ENCODE measurements around the gene SPTLC1.
"Not testable (repeated sequence)": the region's sequence is repeated elsewhere in the genome, so short reads cannot be mapped to it uniquely, and the experiment has no call there.

SPTLC1 gene

DNA sequence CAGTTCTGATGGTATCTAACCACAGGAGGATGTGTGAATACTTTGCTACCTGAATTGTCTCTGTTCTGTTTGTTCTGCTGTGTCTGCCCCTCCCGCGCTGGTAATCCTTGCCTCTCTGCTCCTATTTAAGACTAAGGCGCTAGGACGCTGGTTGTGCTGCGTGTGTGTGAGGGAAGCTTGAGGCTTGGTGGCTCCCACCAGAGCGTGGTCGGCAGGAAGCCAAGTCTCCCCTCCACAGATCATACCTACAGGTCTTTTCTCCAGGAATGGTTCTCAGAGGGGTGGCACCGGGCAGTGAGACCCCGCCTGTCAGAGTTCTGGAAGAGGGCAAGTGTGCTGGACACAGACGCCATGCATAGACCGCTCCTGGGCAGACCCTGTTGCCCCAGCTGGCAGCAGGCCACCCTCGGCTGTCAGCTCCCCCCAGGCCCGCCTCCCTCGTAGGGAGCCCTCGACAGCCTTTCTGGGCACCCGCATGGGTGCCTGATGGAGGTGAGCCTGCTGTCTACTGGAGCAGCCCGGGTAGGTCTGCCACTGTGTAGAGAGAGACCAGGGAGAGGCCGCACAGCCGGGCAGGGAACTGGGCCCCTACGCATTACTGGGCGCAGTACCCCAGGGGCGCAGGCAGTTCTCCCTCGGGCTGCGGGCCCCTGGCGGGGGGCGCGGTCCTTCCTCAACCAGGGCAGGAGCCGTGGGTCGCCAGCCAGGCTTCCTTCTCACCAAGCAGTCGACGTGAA, 111.7 kb downstream of the SPTLC1 start:
- POLR2A ChIA-PET, result no interaction called here
- no peak for TF ChIP-seq TARDBP (IDR thresholded peaks at IDR 0.05)
- TF ChIP-seq, protein P1, sequence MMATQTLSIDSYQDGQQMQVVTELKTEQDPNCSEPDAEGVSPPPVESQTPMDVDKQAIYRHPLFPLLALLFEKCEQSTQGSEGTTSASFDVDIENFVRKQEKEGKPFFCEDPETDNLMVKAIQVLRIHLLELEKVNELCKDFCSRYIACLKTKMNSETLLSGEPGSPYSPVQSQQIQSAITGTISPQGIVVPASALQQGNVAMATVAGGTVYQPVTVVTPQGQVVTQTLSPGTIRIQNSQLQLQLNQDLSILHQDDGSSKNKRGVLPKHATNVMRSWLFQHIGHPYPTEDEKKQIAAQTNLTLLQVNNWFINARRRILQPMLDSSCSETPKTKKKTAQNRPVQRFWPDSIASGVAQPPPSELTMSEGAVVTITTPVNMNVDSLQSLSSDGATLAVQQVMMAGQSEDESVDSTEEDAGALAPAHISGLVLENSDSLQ (IDR thresholded peaks at IDR 0.05), result no peak
- no peak for TF ChIP-seq NFRKB (IDR thresholded peaks at IDR 0.05)
- no peak for TF ChIP-seq FOXA1 (IDR thresholded peaks at IDR 0.05)
- no peak for TF ChIP-seq LEF1 (IDR thresholded peaks at IDR 0.05; ENCODE audit: borderline replicate concordance)
- no peak for TF ChIP-seq CTBP1 (IDR thresholded peaks at IDR 0.05; ENCODE audit: borderline replicate concordance)
- no peak for TF ChIP-seq HDGF (IDR thresholded peaks at IDR 0.05; ENCODE audit: borderline replicate concordance)
- no peak for TF ChIP-seq ELF4 (IDR thresholded peaks at IDR 0.05)
- no peak for TF ChIP-seq SP1 (IDR thresholded peaks at IDR 0.05)
- TF ChIP-seq ZNF384 (IDR thresholded peaks at IDR 0.05), result no peak
- no peak for TF ChIP-seq SUZ12 (IDR thresholded peaks at IDR 0.05)
- TF ChIP-seq L3MBTL2 (conservative IDR thresholded peaks at IDR 0.05), result no peak
- TF ChIP-seq BHLHE40 (IDR thresholded peaks at IDR 0.05; ENCODE audit: borderline replicate concordance), result no peak
- TF ChIP-seq ARNT (IDR thresholded peaks at IDR 0.05), result no peak
- TF ChIP-seq FOXM1 (IDR thresholded peaks at IDR 0.05; ENCODE audit: borderline replicate concordance), result no peak
- TF ChIP-seq FOXK2 (IDR thresholded peaks at IDR 0.05), result no peak
- DNase-seq (ENCODE audit: extremely low spot score), result no peak
- CTCF ChIA-PET, result no interaction called here

DNA sequence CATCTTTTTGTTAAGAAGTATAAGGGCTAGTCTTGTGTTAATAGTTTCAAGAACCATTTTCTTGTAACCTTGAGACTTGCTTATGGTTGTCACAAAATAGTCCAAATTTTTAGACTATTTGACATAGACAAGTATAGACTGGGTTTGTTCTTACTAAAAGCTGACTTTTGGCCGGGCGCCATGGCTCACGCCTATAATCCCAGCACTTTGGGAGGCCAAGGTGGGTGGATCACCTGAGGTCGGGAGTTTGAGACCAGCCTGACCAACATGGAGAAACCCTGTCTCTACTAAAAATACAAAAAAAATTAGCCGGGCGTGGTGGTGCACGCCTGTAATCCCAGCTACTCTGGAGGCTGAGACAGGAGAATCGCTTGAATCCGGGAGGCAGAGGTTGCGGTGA, 113.3 kb downstream of the SPTLC1 start:
- DNase-seq (ENCODE audit: extremely low spot score); POLR2A ChIA-PET; CTCF ChIA-PET: not testable (repeated sequence)

GRCh38 chr9:92001244-92001643, 114.0 kb downstream of the SPTLC1 start:
- DNase-seq (ENCODE audit: extremely low spot score), result no peak
- POLR2A ChIA-PET, result no interaction called here
- CTCF ChIA-PET, result no interaction called here
- TF ChIP-seq FOXK2 (IDR thresholded peaks at IDR 0.05), result no peak

GRCh38 chr9:91995000-91995655, 120.1 kb downstream of the SPTLC1 start:
- no peak for DNase-seq (ENCODE audit: extremely low spot score)
- ChIA-PET CTCF (interaction anchor here (0.7 kb wide), 1 partner anchor 473 kb away, joined by 3 read pairs; no protein-coding TSS in a partner anchor), POLR2A (no interaction called here)
- TF ChIP-seq ELF4 (IDR thresholded peaks at IDR 0.05), result no peak

DNA sequence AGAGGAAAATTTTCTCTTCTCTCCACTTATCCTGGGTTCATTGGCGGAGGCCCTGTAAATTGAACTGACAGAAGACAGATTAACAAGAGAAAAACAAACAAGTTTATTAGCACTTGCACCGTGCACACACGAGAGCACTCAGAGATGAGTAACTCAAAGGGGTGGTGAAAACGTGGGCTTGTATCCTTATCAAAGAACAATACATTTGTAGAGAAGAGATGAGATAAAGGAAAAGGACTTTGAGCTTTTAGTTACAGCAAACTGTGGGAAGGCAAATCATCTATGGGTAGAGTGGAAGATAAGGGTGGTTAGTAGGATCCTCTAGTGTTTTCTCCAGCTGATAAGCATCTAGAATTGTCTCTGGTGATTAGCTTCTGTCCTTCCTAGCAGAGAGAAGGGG, 120.8 kb downstream of the SPTLC1 start:
- no peak for DNase-seq (ENCODE audit: extremely low spot score)
- ChIA-PET POLR2A (no interaction called here), CTCF (interaction anchor here (0.7 kb wide), 2 partner anchors 8 to 472 kb away, joined by 3 read pairs; no protein-coding TSS in a partner anchor)
- no peak for TF ChIP-seq TARDBP (IDR thresholded peaks at IDR 0.05)
- TF ChIP-seq, protein P1 (IDR thresholded peaks at IDR 0.05), result peak; percentile 28; the same call in 1 of the 2 replicates

DNA sequence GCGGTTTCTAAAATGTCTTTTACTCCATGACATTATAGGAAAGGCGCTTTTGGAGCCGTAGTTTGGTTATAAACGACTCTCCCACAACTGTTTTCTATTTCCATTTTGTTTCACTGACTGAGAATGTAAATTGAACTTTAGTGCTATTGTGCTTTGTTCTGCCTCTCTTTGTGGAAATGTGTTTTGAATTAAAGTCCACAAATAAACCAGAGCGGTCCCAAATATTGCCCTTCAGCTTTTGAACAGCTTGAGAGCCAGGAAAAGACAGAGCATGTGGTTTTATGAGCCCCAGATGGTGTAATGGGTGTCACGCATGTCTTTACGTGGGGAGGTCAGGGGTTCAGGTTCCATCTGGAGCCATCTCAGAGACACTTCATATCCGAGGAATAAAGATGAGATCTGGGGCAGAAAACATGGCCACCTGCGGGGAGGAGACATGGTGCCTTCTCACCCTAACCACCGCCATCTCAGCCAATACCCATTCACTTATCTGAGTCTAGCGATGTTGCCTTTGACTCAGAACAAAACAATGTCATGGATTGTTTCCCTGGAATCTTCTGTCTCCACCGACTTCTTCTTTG, 122.7 kb downstream of the SPTLC1 start:
- no peak for DNase-seq (ENCODE audit: extremely low spot score)
- ChIA-PET CTCF (no interaction called here), POLR2A (no interaction called here)
- TF ChIP-seq SUZ12 (IDR thresholded peaks at IDR 0.05) (no peak), BHLHE40 (IDR thresholded peaks at IDR 0.05; ENCODE audit: borderline replicate concordance) (no peak), ZNF384 (IDR thresholded peaks at IDR 0.05) (no peak), CTBP1 (IDR thresholded peaks at IDR 0.05; ENCODE audit: borderline replicate concordance) (no peak), FOXA1 (IDR thresholded peaks at IDR 0.05) (no peak), L3MBTL2 (conservative IDR thresholded peaks at IDR 0.05) (no peak), ELF4 (IDR thresholded peaks at IDR 0.05) (no peak), HDGF (IDR thresholded peaks at IDR 0.05; ENCODE audit: borderline replicate concordance) (no peak), FOXK2 (IDR thresholded peaks at IDR 0.05) (no peak), LEF1 (IDR thresholded peaks at IDR 0.05; ENCODE audit: borderline replicate concordance) (no peak), NFRKB (IDR thresholded peaks at IDR 0.05) (no peak), SP1 (IDR thresholded peaks at IDR 0.05) (no peak), FOXM1 (IDR thresholded peaks at IDR 0.05; ENCODE audit: borderline replicate concordance) (no peak), ARNT (IDR thresholded peaks at IDR 0.05) (no peak), TARDBP (IDR thresholded peaks at IDR 0.05) (no peak)
- TF ChIP-seq, protein P1 (IDR thresholded peaks at IDR 0.05), result no peak
